ENCODE data around the gene ISG15. TPM values are rescaled to one million over a fixed set of nuclear protein-coding genes. Genes with fewer than 3 reads are reported as not detected.
A peak's percentile ranks its signal among the peaks of the same experiment; 100 is the strongest.

Gene ISG15
- total and polyA plus RNA-seq, 2 of the 13 experiments (the other 11 are each of a cell fraction or from before 2014, with no cell fraction given) = 42.1 to 54.9 TPM

GRCh38 chr1:1006305-1007159 lies 6.8 kb upstream of the ISG15 start:
- ChIA-PET POLR2A (interaction anchor here (0.7 to 4.1 kb wide), 15 partner anchors 9 to 281 kb away, joined by 3 to 61 read pairs (median 4); partner anchors contain the start of genes AGRN and UBE2J2), CTCF (ENCODE audit: low intra/inter-chr PET ratio, low total read pairs) (no interaction called here)
- Histone ChIP-seq H3K9ac (ENCODE audit: insufficient read depth, low read depth, low read length) (peak overlapping the region; percentile 77), H3K9me3 (ENCODE audit: low read length) (no peaks in the 10 kb centered on the region), H3K27me3 (ENCODE audit: control insufficient read depth in 1 of 2, insufficient read depth in 2 of 2, low read length in 2 of 2) (no peaks in the 10 kb centered on the region), H3K4me2 (ENCODE audit: low read depth, low read length) (peak overlapping the region; percentile 87), H3K27ac (ENCODE audit: extremely low read length, insufficient read depth, low read length) (peak overlapping the region; percentile 88), H3K79me2 (ENCODE audit: insufficient read depth, low read length) (peaks cover 6% of the 10 kb centered on the region), H3K36me3 (replicated peaks in 1 of 2; ENCODE audit: control insufficient read depth in 1 of 2, insufficient read depth in 2 of 2, low read length in 2 of 2) (no peaks in the 10 kb centered on the region), H4K20me1 (ENCODE audit: insufficient read depth, low read length) (no peaks in the 10 kb centered on the region), H3K4me3 (replicated peaks in 1 of 3; ENCODE audit: insufficient read depth in 1 of 3, low read depth in 2 of 3, low read length in 3 of 3) (peak overlapping the region; percentile 56 to 77 (median 70)), H2AFZ (ENCODE audit: low read length) (no peak overlapping the region), H3K4me1 (ENCODE audit: insufficient read depth, low read length) (peaks cover 54% of the 10 kb centered on the region)
- FAIRE-seq (peak; percentile 92), DNase-seq (ENCODE audit: low spot score) (peak; percentile 94), ATAC-seq (peak; percentile 72)
- TSS peak; percentile 64 for BruUV-seq (replicated peaks)
- intact Hi-C loops (cut with micrococcal nuclease; ENCODE audit: unreplicated experiment) (loop anchor here (10.0 kb wide), 1 partner anchor 228 kb away; the partner anchor contains the start of genes B3GALT6 and SDF4), in situ Hi-C loops (cut with HindIII; ENCODE audit: extremely low pct_ligation_motif_present, low pct_unique_long_range_greater_than_20kb) (no loop called here)
- WGBS (ENCODE audit: low lambda C conversion rate) = 59% methylated on average over 16 of the region's 37 CpGs
- TF ChIP-seq ZNF18 (CRISPR knock-in tag; IDR thresholded peaks at IDR 0.05; ENCODE audit: insufficient replicate concordance) (peak; percentile 93), ZNF580 (CRISPR knock-in tag; IDR thresholded peaks at IDR 0.05; ENCODE audit: borderline replicate concordance, low read depth) (peak; percentile 91), SIX4 (CRISPR knock-in tag; IDR thresholded peaks at IDR 0.05) (peak; percentile 49; the same call in 1 of the 2 replicates), MAFG (CRISPR knock-in tag; IDR thresholded peaks at IDR 0.05) (0 out of 2 replicates have a peak, but pooled peaks have one; percentile 18), PHF8 (CRISPR knock-in tag; IDR thresholded peaks at IDR 0.05) (peak; percentile 60; the same call in 1 of the 2 replicates), MAFK (conservative IDR thresholded peaks at IDR 0.05 in 1 of 2, IDR thresholded peaks at IDR 0.05 in 1 of 2; ENCODE audit: low read length in 2 of 2) (no peak), AHDC1 (CRISPR knock-in tag; IDR thresholded peaks at IDR 0.05; ENCODE audit: borderline replicate concordance) (peak; percentile 59; the same call in 1 of the 2 replicates), ZBTB1 (CRISPR knock-in tag; IDR thresholded peaks at IDR 0.05; ENCODE audit: borderline replicate concordance) (no peak), RORA (CRISPR knock-in tag; IDR thresholded peaks at IDR 0.05) (no peak), ZNF556 (CRISPR knock-in tag; IDR thresholded peaks at IDR 0.05; ENCODE audit: borderline replicate concordance) (peak; percentile 88), JUN (CRISPR knock-in tag; IDR thresholded peaks at IDR 0.05) (peak; percentile 99), HOMEZ (CRISPR knock-in tag; IDR thresholded peaks at IDR 0.05; ENCODE audit: low read depth) (peak; percentile 54)

All from HepG2 (cell line).